Panc1 (cell line): ENCODE results near the gene IL1R2. TPM values are rescaled to one million over a fixed set of nuclear protein-coding genes. Genes with fewer than 3 reads are reported as not detected.

Experiments used
- ATAC-seq: fragments of 200-7000 bp; cut with Tn5 transposase; 2 replicates; pipeline ENCODE4 v1.9.1; 2020; ENCODE audit warnings: mild to moderate bottlenecking, moderate library complexity
- BruUV-seq: library from RNA; stranded (reverse); fragments of 400-500 nt; replicated peaks from 2 replicates; lab custom pipeline; 2021; lab: Mats Ljungman, UMichigan
- CTCF ChIA-PET: fragments of 300-600 bp; sonication (Branson Sonifier 250); formaldehyde crosslinking; loops from one replicate; lab custom pipeline; 2022; ENCODE audit warnings: antibody characterized with exemption; lab: Charles Lee
- POLR2A ChIA-PET: fragments of 300-600 bp; sonication (Branson Sonifier 250); formaldehyde crosslinking; loops from one replicate; lab custom pipeline; 2022; ENCODE audit warnings: antibody characterized with exemption; lab: Charles Lee
- DNase-seq: peaks from one replicate; pipeline ENCODE4 v3.0.0-alpha.2; 2010; ENCODE audit warnings: low read depth, low spot score
- H3K27ac ChIP-seq: 2 replicates; pipeline ENCODE4 v1.5.1; 2011; ENCODE audit warnings: mild to moderate bottlenecking, low read length, inconsistent platforms
- H3K27me3 ChIP-seq: fragments of 200-500 bp; sonication (Bioruptor generic); 2 replicates; pipeline ENCODE4 v1.6.0; 2014; ENCODE audit warnings: low read length, inconsistent platforms; ENCODE audit not compliant: control insufficient read depth, insufficient read depth
- H3K36me3 ChIP-seq: fragments of 200-500 bp; sonication (Bioruptor generic); 2 replicates; pipeline ENCODE4 v1.5.1; 2014; ENCODE audit warnings: inconsistent platforms, mild to moderate bottlenecking, low read length, moderate library complexity; ENCODE audit not compliant: control insufficient read depth, insufficient read depth
- H3K4me1 ChIP-seq: 2 replicates; pipeline ENCODE4 v1.5.1; 2011; ENCODE audit warnings: inconsistent platforms, mild to moderate bottlenecking, low read length, moderate library complexity; ENCODE audit not compliant: control insufficient read depth, insufficient read depth
- H3K4me3 ChIP-seq, 2 experiments: 2 replicates each; pipeline ENCODE4 v1.5.1; 2011 to 2012; ENCODE audit warnings: low read depth in 2 of 2, low read length in 2 of 2, mild to moderate bottlenecking in 2 of 2, inconsistent platforms in 1 of 2, moderate library complexity in 1 of 2
- H3K9me3 ChIP-seq: fragments of 200-500 bp; sonication (Bioruptor generic); 2 replicates; pipeline ENCODE4 v1.5.1; 2014; ENCODE audit warnings: low read depth, mild to moderate bottlenecking, inconsistent platforms, low read length, moderate library complexity; ENCODE audit not compliant: control insufficient read depth, insufficient read depth
- POLR2AphosphoS5 ChIP-seq: IDR thresholded peaks from 2 replicates; pipeline ENCODE4 v1.6.1; 2012; ENCODE audit warnings: mild to moderate bottlenecking, low read depth, low read length, moderate library complexity
- SIN3A ChIP-seq: IDR thresholded peaks from 2 replicates; pipeline ENCODE4 v1.6.1; 2012; ENCODE audit warnings: low read depth, mild to moderate bottlenecking, low read length, moderate library complexity, borderline replicate concordance; ENCODE audit not compliant: insufficient read depth
- TCF7L2 ChIP-seq: IDR thresholded peaks from 2 replicates; pipeline ENCODE4 v1.6.1; 2011; ENCODE audit warnings: mild to moderate bottlenecking, low read depth, low read length, inconsistent platforms
- in situ Hi-C: cut with HindIII; loops from 2 replicates; pipeline ENCODE4 v1.10.0; 2016; ENCODE audit warnings: low sequenced_read_pairs, low pct_unique_long_range_greater_than_20kb
- intact Hi-C: fragments of 100-400 bp; cut with micrococcal nuclease; formaldehyde crosslinking; loops from one replicate; pipeline ENCODE4 v1.10.0; 2022; ENCODE audit not compliant: unreplicated experiment
- total RNA-seq: library from RNA; stranded (reverse); gene quantifications from one replicate; pipeline ENCODE4 v1.2.1, GENCODE V29; 2021; ENCODE audit not compliant: unreplicated experiment
- TF ChIP-seq, protein P1 (sequence below), 2 experiments: IDR thresholded peaks; 2 replicates each; pipeline ENCODE4 v1.6.1; 2011 to 2012; ENCODE audit warnings: low read depth in 2 of 2, control low read depth in 1 of 2, low read length in 1 of 2, mild to moderate bottlenecking in 1 of 2, moderate library complexity in 1 of 2; ENCODE audit not compliant: insufficient read depth in 1 of 2
- TF ChIP-seq, protein P2 (sequence below): fragments of 450-650 bp; IDR thresholded peaks from 2 replicates; pipeline ENCODE4 v1.5.1; 2017; ENCODE audit warnings: mild to moderate bottlenecking

The IL1R2 gene
- total RNA-seq, 1 experiment from 2014 or later: 0.15 TPM

DNA sequence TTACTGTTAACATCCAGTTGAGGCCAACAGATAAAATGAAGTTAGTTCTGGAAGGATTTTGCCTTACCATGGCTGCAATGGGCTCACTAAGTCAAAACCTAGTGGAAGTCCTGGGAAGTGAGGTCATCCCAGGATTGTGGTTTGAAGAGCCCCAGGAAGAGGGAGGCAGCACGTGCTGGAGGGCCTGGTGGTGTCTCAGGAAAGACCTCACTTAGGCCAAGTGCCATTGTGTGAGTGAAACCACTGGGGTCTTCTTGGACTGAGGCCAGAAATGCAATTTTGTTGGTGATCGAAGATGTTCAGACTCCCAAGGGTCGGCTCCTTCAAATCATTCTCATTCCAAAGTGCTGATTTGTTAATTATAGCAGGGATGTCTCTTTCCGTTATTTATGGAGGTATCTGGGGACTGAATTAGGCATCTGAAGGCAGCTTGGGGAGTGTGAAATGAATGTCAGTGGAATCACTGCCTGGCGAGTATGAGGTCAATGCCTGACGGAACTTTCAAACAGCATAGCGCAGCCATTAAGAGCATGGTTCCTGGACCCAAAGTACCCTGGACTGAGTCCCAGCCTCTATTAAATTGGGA is 60.0 kb downstream of the IL1R2 start:
- Histone ChIP-seq H3K27me3 (peaks cover 2% of the 10 kb centered on the region; the same call in 1 of the 2 replicates), H3K4me1 (no peaks in the 10 kb centered on the region), H3K27ac (no peak overlapping the region), H3K4me3 (no peak overlapping the region), H3K9me3 (no peaks in the 10 kb centered on the region), H3K36me3 (no peaks in the 10 kb centered on the region)
- intact Hi-C loops: no loop called here
- CTCF ChIA-PET: no interaction called here
- in situ Hi-C loops: no loop called here
- BruUV-seq: no TSS peak
- ATAC-seq: no peak
- DNase-seq: no peak
- TF ChIP-seq TCF7L2 (no peak), SIN3A (no peak), POLR2AphosphoS5 (no peak)
- TF ChIP-seq, protein P1, sequence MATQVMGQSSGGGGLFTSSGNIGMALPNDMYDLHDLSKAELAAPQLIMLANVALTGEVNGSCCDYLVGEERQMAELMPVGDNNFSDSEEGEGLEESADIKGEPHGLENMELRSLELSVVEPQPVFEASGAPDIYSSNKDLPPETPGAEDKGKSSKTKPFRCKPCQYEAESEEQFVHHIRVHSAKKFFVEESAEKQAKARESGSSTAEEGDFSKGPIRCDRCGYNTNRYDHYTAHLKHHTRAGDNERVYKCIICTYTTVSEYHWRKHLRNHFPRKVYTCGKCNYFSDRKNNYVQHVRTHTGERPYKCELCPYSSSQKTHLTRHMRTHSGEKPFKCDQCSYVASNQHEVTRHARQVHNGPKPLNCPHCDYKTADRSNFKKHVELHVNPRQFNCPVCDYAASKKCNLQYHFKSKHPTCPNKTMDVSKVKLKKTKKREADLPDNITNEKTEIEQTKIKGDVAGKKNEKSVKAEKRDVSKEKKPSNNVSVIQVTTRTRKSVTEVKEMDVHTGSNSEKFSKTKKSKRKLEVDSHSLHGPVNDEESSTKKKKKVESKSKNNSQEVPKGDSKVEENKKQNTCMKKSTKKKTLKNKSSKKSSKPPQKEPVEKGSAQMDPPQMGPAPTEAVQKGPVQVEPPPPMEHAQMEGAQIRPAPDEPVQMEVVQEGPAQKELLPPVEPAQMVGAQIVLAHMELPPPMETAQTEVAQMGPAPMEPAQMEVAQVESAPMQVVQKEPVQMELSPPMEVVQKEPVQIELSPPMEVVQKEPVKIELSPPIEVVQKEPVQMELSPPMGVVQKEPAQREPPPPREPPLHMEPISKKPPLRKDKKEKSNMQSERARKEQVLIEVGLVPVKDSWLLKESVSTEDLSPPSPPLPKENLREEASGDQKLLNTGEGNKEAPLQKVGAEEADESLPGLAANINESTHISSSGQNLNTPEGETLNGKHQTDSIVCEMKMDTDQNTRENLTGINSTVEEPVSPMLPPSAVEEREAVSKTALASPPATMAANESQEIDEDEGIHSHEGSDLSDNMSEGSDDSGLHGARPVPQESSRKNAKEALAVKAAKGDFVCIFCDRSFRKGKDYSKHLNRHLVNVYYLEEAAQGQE (IDR thresholded peaks at IDR 0.05; ENCODE audit: insufficient read depth in 1 of 2, low read depth in 2 of 2, low read length in 1 of 2): no peak
- TF ChIP-seq, protein P2, sequence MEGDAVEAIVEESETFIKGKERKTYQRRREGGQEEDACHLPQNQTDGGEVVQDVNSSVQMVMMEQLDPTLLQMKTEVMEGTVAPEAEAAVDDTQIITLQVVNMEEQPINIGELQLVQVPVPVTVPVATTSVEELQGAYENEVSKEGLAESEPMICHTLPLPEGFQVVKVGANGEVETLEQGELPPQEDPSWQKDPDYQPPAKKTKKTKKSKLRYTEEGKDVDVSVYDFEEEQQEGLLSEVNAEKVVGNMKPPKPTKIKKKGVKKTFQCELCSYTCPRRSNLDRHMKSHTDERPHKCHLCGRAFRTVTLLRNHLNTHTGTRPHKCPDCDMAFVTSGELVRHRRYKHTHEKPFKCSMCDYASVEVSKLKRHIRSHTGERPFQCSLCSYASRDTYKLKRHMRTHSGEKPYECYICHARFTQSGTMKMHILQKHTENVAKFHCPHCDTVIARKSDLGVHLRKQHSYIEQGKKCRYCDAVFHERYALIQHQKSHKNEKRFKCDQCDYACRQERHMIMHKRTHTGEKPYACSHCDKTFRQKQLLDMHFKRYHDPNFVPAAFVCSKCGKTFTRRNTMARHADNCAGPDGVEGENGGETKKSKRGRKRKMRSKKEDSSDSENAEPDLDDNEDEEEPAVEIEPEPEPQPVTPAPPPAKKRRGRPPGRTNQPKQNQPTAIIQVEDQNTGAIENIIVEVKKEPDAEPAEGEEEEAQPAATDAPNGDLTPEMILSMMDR: no peak
- POLR2A ChIA-PET: no interaction called here

DNA sequence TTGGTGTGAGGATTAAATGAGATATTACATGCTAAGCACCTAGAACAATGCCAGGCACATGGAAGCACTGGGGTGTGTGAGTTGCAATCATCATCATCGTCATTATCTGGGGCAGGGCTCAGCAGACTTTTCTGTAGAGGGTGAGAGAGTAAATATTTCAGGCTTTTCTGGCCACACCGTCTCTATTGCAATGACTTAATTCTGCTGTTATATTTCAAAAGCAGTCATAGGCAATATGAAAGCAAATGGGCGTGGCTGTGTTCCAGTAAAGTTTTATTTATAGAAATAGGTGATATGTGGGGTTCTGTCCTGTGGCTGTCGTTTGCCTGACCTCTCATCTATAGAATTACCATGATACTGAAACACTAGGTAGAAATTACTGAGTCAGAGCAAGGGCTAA is 60.6 kb downstream of the IL1R2 start:
- CTCF ChIA-PET: no interaction called here
- intact Hi-C loops: no loop called here
- Histone ChIP-seq H3K27me3 (no peaks in the 10 kb centered on the region), H3K27ac (no peak overlapping the region), H3K4me3 (no peak overlapping the region), H3K4me1 (no peaks in the 10 kb centered on the region), H3K36me3 (no peaks in the 10 kb centered on the region), H3K9me3 (no peaks in the 10 kb centered on the region)
- TF ChIP-seq SIN3A: no peak
- TF ChIP-seq, protein P1 (IDR thresholded peaks at IDR 0.05; ENCODE audit: insufficient read depth in 1 of 2, low read depth in 2 of 2, low read length in 1 of 2): no peak
- no peak for TF ChIP-seq TCF7L2
- TF ChIP-seq, protein P2: no peak
- no peak for TF ChIP-seq POLR2AphosphoS5
- POLR2A ChIA-PET: no interaction called here
- in situ Hi-C loops: no loop called here
- no TSS peak for BruUV-seq
- ATAC-seq (no peak), DNase-seq (no peak)
